Testis (tissue), 2 donors: ENCODE data around the gene TMEM203.

Experiments
- POLR2A ChIP-seq: fragments of 450-650 bp; IDR thresholded peaks from one replicate; pipeline ENCODE4 v1.6.1; 2017; ENCODE audit warnings: antibody characterized with exemption, mild to moderate bottlenecking, moderate library complexity
- TF ChIP-seq, protein P1 (sequence below), 3 experiments: fragments of 450-650 bp in 2 of 3; fragments of 200-600 bp in 1 of 3; sonication (generic) in 1 of 3; IDR thresholded peaks; one replicate each; pipeline ENCODE4 v1.5.1; 2016 to 2019; ENCODE audit warnings: antibody characterized with exemption in 3 of 3, mild to moderate bottlenecking in 2 of 3, moderate library complexity in 1 of 3

DNA sequence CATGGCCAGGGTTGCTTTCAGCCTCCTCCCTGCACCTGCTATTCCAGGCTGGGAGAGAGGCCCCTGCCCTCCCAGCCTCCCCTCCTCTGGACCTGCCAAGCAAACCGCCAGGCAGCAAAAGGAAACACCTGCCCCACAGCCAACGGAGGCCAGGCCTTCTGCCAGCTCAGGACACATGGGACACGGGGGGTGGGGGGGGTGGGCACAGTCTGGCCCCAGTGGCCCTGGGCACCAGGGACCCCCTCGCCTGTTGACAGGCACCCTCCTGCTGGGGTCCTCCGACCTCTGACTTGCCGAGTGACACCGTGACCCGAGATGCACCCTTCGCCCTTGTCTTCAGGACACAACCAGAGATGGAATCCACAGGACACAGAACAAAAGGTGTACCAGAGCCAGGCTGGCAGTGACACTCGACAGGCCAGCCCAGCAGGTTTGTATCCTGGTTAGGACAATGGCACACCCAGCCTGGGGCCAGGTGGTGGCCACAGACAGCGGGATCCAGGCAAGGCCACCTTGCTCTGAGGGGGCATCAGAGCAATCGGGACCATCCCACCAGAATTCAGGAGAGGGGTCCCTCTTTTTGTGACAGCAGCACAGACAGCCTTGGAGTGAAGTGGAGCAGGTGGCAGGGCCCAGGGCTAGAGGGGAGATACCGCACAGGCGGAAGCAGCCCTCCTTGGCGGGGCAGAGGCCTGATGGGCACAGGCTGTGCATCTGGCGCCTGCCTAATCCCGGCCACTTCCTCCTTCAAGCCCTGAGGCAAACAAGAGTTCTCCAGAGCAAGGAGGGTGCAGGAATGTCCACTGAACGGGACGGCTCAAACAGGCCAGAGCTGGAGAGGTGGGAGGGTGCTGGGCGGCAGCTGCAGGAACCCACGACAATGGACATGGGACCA lies 32.3 kb downstream of the TMEM203 start:
- TF ChIP-seq, protein P1, sequence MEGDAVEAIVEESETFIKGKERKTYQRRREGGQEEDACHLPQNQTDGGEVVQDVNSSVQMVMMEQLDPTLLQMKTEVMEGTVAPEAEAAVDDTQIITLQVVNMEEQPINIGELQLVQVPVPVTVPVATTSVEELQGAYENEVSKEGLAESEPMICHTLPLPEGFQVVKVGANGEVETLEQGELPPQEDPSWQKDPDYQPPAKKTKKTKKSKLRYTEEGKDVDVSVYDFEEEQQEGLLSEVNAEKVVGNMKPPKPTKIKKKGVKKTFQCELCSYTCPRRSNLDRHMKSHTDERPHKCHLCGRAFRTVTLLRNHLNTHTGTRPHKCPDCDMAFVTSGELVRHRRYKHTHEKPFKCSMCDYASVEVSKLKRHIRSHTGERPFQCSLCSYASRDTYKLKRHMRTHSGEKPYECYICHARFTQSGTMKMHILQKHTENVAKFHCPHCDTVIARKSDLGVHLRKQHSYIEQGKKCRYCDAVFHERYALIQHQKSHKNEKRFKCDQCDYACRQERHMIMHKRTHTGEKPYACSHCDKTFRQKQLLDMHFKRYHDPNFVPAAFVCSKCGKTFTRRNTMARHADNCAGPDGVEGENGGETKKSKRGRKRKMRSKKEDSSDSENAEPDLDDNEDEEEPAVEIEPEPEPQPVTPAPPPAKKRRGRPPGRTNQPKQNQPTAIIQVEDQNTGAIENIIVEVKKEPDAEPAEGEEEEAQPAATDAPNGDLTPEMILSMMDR (IDR thresholded peaks at IDR 0.05): no peak
- TF ChIP-seq POLR2A: no peak
